Activated naive CD4-positive, alpha-beta T cell treated with Interleukin-2 at 50 U/mL for 16 hours (primary cell): Measurements from ENCODE around the gene DEPDC4.
"Not testable (repeated sequence)": the region's sequence is repeated elsewhere in the genome, so short reads cannot be mapped to it uniquely, and the experiment has no call there.

Experiments
- DNase-seq: peaks from one replicate; pipeline ENCODE4 v3.0.0-alpha.2; 2020

Gene DEPDC4

GRCh38 chr12:100266835-100267602, at the start of gene DEPDC4, which contains the start of gene SCYL2:
Gene DEPDC4 (minus strand): TSS chr12:100267079. CDS start chr12:100267076, 3 bp downstream.
Gene SCYL2 (plus strand): TSS chr12:100267177. CDS start chr12:100282971, 15,794 bp downstream.
- peak; percentile 92 for DNase-seq

DNA sequence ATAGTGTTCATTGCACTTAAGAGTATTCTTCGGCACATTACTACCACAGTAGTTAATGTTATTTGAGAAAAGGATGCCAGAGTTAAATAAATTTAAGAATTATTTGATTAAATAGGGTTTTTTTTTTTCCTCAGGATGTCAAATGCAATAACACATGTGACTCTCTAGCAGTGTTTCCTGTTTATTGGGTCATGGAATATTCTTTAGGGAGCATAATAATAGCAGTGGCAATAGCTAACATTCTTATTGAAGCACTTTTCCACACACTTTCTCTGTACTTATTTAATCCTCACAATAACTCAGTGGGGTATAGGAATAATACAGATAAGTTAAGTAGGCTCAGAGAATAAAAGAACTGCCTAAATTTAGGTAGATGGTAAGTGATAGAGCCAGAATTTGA, 44.4 kb upstream of the DEPDC4 start:
- no peak for DNase-seq

DNA sequence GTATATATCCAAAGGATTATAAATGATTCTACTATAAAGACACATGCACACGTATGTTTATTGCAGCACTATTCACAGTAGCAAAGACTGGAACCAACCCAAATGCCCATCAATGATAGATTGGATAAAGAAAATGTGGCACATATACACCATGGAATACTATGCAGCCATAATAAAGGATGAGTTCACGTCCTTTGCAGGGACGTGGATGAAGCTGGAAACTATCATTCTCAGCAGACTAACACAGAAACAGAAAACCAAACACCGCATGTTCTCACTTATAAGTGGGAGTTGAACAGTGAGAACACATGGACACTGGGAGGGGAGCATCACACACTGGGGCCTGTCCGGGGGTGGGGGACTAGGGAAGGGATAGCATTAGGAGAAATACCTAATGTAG, 41.3 kb upstream of the DEPDC4 start:
- not testable (repeated sequence) for DNase-seq

DNA sequence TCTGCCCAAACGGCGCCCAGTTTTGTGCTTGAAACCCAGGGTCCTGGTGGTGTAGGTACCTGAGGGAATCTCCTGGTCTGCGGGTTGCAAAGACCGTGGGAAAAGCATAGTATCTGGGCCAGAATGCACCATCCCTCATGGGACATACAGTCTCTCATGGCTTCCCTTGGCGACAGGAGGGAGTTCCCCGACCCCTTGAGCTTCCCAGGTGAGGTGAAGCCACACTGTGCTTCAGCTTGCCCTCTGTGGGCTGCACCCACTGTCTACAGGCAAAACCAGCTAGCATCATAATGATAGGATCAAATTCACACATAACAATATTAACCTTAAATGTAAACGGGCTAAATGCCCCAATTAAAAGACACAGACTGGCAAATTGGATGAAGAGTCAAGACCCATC, 37.5 kb upstream of the DEPDC4 start:
- not testable (repeated sequence) for DNase-seq

DNA sequence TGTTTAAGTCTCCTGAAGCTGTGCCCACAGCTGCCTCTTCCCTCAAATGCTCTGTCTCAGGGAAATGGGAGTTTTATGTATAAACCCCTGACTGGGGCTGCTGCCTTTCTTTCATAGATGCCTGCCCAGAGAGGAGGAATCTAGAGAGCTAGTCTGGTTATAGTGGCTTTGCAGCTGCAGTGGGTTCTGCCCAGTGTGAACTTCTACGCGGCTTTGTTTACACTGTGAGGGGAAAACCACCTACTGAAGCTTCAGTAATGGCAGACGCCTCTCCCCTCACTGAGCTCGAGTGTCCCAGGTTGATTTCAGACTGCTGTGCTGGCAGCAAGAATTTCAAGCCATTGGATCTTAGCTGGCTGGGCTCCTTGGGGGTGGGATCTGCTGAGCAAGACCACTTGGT, 37.0 kb upstream of the DEPDC4 start:
- no peak for DNase-seq

- DNase-seq = no peak
Observed at GRCh38 chr12:100302081-100302480, 35.2 kb upstream of the DEPDC4 start.

- DNase-seq = no peak
Observed at GRCh38 chr12:100295764-100296555, 29.1 kb upstream of the DEPDC4 start.

GRCh38 chr12:100294366-100294765, 27.5 kb upstream of the DEPDC4 start:
- not testable (repeated sequence) for DNase-seq

DNA sequence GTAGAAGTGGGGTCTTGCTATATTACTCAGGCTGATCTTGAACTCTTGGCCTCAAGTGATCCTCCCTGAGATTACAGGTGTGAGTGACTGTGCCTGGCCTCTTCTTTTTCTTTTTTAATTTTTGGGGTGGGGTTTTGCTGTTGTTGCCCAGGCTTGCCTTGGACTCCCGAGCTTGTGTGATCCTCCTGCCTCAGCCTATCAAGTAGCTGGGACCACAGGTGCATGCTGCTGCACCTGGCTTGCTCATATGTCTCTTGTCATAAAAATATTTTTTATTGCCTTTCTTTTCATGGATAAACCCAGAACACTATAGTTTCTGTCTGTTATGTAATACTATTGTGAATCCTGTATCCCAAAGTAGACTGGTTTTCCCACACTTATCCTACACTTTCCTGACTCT, 26.1 kb upstream of the DEPDC4 start:
- DNase-seq = no peak

- no peak for DNase-seq
Observed at GRCh38 chr12:100290016-100290415, 23.1 kb upstream of the DEPDC4 start.

DNA sequence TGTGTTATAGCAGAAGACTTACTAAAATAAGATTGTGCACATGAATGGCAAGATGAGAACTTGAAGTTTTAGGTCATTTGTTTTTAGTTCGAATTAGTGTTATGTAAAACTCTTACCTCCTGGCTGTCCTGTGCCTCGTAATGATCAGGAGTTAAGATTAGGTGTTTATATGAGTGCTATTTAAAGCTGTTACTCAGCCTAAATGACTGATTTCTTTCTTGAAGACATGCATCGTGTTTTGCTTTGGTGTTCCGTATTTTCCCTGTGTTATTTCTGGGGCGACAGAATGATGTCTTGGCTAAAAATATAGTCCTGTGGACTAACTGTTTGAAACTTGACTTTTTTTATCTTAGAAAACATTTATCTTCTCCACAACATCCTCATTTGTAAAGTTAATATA, 22.2 kb upstream of the DEPDC4 start:
- DNase-seq = no peak

DNA sequence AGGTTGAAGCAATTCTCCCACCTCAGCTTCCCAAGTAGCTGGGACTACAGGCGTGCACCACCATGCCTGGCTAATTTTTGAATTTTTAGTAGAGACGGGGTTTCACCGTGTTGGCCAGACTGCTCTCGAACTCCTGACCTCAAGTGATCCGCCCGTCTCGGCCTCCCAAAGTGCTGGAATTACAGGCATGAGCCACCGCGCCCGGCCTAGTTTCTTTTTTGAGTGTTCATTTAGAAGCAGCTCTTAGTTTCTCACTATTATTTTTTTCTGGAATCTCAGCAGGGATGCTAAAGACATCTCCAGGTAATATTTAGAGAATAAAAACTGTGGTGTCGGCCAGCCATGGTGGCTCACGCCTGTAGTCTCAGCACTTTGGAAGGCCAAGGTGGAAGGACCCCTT, 17.7 kb upstream of the DEPDC4 start:
- DNase-seq = not testable (repeated sequence)

GRCh38 chr12:100279607-100280244, 12.8 kb upstream of the DEPDC4 start:
- DNase-seq = no peak

- no peak for DNase-seq
Observed at GRCh38 chr12:100279159-100279558, 12.3 kb upstream of the DEPDC4 start.

DNA sequence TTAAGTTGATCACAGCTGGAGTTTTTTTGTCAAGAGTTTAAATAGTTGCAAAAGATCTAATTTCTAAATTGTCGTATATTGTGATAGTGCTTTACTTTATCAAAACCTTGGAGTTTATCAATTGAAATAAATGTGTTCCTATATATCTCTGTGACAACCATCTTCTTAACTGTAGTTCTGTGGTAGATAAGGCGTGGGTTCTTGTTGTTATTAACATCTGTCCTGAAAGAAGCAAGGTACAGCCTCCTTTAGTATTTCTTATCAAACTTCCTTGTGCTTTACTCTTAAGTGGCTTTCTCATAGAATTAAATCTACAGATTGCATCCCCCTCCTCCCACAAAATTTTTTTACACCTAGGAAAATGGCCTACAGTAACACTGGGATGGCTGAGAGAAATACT, 7.4 kb upstream of the DEPDC4 start:
- no peak for DNase-seq

DNA sequence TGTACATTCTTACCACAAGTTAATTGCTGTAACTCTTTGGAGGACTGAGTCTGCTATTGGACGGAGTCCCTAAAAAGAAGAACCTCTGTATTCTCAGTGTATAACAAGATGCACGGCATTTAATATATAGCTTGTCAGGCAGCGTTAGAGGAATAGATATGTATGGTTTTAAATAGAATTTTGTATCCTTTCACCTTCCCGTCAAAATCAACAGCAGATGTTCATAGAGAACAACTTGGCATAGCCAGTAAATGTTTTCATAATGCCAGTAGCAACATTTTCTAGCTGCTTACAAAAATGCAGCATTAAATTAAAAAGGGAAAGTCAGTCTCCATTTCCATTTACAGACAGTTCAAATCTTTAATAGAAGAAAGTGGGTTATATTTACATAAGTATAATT, 6.9 kb upstream of the DEPDC4 start:
- no peak for DNase-seq

DNA sequence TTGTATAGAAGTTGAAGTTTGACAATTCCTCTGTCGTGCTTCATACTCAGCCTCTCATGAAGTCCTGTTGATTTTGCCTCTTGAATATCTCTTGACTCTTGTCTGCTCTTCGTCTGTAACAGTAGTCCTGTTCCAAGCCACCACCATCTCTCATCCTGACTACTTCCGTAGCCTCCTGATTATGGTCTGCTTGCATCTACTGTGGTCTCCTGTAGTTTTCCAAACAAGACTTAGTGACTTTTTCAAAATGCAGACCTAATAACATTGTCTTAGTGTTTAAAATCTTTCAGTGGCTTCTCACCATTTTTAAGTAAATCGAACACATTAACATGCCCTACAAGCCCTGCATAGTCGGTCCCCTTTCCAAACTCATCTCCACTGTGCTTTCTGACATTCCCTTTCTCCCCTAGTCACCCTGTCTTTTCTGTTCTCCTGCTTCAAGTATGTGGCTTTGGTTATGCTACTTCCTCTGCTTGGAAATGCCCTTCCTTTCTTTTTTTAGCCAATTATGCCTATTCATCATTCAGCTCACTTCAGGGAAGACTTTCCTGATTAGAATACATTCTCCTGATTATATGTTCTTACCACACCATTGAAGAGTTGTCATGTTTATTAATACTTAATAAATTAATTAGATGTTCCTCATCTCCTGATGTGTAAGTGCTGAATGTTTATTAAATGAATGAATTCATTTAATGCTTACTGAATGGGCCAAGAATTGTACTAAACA, 2.1 kb upstream of the DEPDC4 start:
- no peak for DNase-seq

DNA sequence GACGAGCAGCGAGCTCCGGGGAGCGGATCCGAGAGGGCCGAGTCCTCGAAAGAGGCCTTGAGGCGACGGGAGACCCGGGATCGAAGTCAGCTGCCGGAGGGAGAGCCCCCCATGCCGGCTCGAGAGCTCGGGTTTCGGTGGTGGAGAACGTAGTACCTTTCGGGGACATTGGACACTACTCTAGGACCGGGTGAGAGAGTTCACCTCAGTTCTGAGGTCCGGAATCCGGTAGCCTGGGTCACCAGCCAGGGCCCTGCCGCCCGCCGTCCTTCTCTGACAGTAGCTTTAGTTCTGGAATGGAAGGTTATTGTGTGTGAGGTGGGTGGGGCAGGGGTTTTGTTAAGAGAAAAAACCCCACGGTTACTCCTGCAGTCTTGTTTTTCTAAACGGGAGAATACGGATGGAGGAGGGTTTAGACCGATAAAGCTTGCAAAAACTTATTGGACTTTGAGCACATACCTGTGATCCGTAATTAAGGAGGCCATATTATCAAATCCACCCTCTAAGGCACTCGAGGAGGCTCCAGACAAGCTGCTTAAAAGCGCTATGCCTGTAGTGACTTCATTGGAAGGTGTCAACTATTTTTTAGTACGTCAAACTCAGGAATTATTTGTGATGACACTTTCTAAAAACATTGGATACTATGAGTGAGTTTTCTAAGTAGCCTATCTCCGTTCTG, 863 bp upstream of the DEPDC4 start:
- DNase-seq = peak; percentile 19

DNA sequence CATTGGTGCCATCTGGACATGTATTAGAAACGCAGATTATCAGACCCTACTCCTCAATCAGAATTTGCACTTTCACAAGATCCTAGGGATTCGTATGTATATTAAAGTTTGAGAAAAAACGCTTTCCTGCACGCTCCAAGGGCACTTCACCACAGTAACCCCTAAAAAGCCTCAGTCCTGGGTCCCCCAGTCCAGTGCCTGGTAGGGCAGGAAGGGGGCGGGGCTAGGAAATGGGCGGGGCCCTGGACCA, 369 bp downstream of the DEPDC4 start:
- no peak for DNase-seq

- no peak for DNase-seq
Observed at GRCh38 chr12:100265732-100266584, 921 bp downstream of the DEPDC4 start.

GRCh38 chr12:100265107-100265506, 1.8 kb downstream of the DEPDC4 start:
- DNase-seq = not testable (repeated sequence)

- DNase-seq = no peak
Observed at GRCh38 chr12:100263131-100263530, 3.7 kb downstream of the DEPDC4 start.
